Upper lobe of left lung (tissue), 4 donors: ENCODE results near the gene DIP2A.

Source experiments
- CTCF ChIP-seq, 6 experiments: fragments of 450-650 bp in 4 of 6; fragments of 200-600 bp in 2 of 6; sonication (generic) in 2 of 6; IDR thresholded peaks; one replicate each; pipeline ENCODE4 v1.5.1; 2016 to 2019; ENCODE audit warnings: antibody characterized with exemption in 6 of 6
- POLR2A ChIP-seq, 4 donors: fragments of 450-650 bp; IDR thresholded peaks; one replicate each; pipeline ENCODE4 v1.5.1; 2016 to 2017; ENCODE audit warnings: antibody characterized with exemption in 4 of 4, mild to moderate bottlenecking in 2 of 4

DNA sequence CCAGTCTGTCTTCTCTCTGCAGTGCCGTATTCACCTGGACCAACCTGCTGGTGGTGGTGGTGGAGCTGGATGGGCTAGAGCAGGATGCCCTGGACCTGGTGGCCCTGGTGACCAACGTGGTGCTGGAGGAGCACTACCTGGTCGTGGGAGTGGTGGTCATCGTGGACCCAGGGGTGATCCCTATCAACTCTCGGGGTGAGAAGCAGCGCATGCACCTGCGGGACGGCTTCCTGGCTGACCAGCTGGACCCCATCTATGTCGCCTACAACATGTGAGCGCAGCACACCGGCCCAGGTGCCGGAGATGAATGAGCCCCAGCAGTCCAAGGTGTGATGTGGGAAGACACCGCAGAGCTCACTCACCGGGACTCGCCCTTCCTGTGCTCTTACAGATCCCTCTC, 108.7 kb downstream of the DIP2A start:
- no peak for TF ChIP-seq CTCF (IDR thresholded peaks at IDR 0.05)
- TF ChIP-seq POLR2A (IDR thresholded peaks at IDR 0.05), result no peak
